Measurements from ENCODE around the gene EPB41L2. TPM values are rescaled to one million over a fixed set of nuclear protein-coding genes. Genes with fewer than 3 reads are reported as not detected.

Gene EPB41L2
- total RNA-seq, 1 donor, result 47.4 TPM

DNA sequence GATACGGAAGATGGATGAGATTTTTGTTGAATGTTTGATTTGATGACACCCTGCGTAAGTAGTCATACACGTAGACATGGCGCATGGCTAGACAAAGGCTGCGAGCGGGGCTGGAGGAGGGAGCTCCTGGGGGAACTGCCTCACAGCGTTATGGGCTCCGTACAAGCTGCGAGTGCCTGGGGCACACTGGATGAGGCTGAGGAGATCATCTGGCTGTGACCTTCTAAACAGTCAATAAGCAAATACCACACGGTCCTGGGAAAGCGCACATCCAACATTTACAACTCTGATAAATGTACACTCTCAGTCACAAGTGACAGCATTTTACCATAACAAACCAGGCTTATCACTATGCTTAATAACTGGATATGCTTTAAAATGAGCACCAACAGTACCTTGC, 198.7 kb downstream of the EPB41L2 start:
- Histone ChIP-seq H2AFZ (ENCODE audit: low read length) (no peak overlapping the region), H3K9me3 (ENCODE audit: low read depth, low read length) (no peaks in the 10 kb centered on the region), H3K27me3 (ENCODE audit: insufficient read depth, low read length) (no peaks in the 10 kb centered on the region), H4K20me1 (ENCODE audit: insufficient read depth, low read length) (no peaks in the 10 kb centered on the region), H3K4me2 (ENCODE audit: insufficient read depth, low read length) (no peak overlapping the region), H3K4me1 (ENCODE audit: insufficient read depth, low read length) (no peaks in the 10 kb centered on the region), H3K27ac (ENCODE audit: low read depth, low read length) (no peak overlapping the region), H3K79me2 (ENCODE audit: insufficient read depth, low read length) (no peaks in the 10 kb centered on the region), H3K36me3 (ENCODE audit: insufficient read depth, low read length) (peaks cover 12% of the 10 kb centered on the region), H3K4me3 (ENCODE audit: insufficient read depth, low read length) (no peak overlapping the region)
- no peak for DNase-seq (ENCODE audit: insufficient read length, low spot score, missing footprints)
- TF ChIP-seq, protein P1, sequence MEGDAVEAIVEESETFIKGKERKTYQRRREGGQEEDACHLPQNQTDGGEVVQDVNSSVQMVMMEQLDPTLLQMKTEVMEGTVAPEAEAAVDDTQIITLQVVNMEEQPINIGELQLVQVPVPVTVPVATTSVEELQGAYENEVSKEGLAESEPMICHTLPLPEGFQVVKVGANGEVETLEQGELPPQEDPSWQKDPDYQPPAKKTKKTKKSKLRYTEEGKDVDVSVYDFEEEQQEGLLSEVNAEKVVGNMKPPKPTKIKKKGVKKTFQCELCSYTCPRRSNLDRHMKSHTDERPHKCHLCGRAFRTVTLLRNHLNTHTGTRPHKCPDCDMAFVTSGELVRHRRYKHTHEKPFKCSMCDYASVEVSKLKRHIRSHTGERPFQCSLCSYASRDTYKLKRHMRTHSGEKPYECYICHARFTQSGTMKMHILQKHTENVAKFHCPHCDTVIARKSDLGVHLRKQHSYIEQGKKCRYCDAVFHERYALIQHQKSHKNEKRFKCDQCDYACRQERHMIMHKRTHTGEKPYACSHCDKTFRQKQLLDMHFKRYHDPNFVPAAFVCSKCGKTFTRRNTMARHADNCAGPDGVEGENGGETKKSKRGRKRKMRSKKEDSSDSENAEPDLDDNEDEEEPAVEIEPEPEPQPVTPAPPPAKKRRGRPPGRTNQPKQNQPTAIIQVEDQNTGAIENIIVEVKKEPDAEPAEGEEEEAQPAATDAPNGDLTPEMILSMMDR (IDR thresholded peaks at IDR 0.05; ENCODE audit: extremely low read depth, low read depth, low read length), result no peak

DNA sequence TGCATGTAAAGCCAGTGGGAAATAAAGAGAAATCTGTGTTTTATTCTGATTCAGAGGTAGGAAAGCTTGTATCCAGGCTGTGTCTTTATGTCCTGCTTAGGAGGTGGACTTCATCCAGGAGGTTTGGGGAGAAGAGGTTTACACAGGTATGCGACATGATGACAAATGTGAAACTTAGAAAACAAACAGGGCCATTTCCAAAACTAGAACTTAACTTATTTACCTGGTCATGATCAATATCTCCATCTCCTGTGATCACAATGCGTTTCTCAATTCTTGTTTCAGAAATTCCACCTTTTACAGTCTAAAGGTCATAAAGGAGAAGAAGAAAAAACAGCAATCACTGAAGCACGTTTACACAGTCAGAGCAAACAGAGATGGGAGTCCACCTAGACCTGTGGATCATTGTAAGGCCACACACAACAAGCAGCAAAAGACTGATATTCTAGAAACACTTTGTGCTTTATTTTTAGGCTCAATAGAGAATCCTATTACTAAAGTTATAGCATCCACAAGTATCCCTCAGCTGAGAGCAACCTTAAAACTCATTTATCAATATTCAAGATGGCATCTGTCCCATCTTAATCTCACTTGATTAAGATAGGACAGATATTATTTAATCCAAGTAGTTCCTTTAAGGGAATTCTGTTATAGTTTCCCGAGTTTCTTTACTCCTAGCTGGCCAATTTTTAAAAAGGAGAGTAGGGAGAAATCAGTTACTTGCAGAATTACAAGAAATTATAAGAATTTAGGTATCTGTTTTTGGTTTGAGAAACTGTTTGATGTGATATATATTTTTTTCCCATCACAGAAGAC, 199.4 kb downstream of the EPB41L2 start:
- H3K36me3 ChIP-seq (ENCODE audit: insufficient read depth, low read length), result peaks cover 12% of the 10 kb centered on the region

DNA sequence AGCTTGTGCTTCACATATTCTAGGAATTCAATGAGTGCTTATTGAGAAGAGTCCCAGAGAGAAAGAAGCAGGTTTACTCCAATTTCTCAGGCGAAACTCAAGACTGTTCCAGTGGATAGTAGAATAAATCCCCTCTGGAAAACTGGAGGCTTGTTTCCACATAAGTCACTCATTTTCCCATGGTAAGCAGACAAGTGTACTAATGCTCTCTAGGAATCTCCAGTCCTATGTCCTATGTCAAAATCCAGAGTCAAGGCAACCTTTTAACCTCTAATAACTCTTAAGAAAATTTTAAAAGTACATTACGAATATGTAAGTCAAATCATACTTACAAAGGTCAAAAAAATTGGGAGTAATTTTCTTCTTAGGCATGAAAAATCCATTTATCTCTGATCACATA, 200.7 kb downstream of the EPB41L2 start:
- Histone ChIP-seq H3K4me2 (ENCODE audit: insufficient read depth, low read length) (no peak overlapping the region), H3K27me3 (ENCODE audit: insufficient read depth, low read length) (no peaks in the 10 kb centered on the region), H3K27ac (ENCODE audit: low read depth, low read length) (no peak overlapping the region)

More for the DNA sequence above, 199.4 kb downstream of the EPB41L2 start:
- Histone ChIP-seq H3K9me3 (ENCODE audit: low read depth, low read length) (no peaks in the 10 kb centered on the region), H4K20me1 (ENCODE audit: insufficient read depth, low read length) (no peaks in the 10 kb centered on the region), H3K4me1 (ENCODE audit: insufficient read depth, low read length) (no peaks in the 10 kb centered on the region), H3K4me3 (ENCODE audit: insufficient read depth, low read length) (no peak overlapping the region), H3K27me3 (ENCODE audit: insufficient read depth, low read length) (no peaks in the 10 kb centered on the region), H3K79me2 (ENCODE audit: insufficient read depth, low read length) (no peaks in the 10 kb centered on the region), H3K27ac (ENCODE audit: low read depth, low read length) (no peak overlapping the region), H2AFZ (ENCODE audit: low read length) (no peak overlapping the region), H3K4me2 (ENCODE audit: insufficient read depth, low read length) (no peak overlapping the region)
- DNase-seq (ENCODE audit: insufficient read length, low spot score, missing footprints), result no peak
- TF ChIP-seq, protein P1 (IDR thresholded peaks at IDR 0.05; ENCODE audit: extremely low read depth, low read depth, low read length), result no peak

More for the DNA sequence above, 200.7 kb downstream of the EPB41L2 start:
- Histone ChIP-seq H3K4me1 (ENCODE audit: insufficient read depth, low read length) (no peaks in the 10 kb centered on the region), H3K36me3 (ENCODE audit: insufficient read depth, low read length) (peaks cover 12% of the 10 kb centered on the region), H3K4me3 (ENCODE audit: insufficient read depth, low read length) (no peak overlapping the region), H3K9me3 (ENCODE audit: low read depth, low read length) (no peaks in the 10 kb centered on the region), H2AFZ (ENCODE audit: low read length) (no peak overlapping the region), H3K79me2 (ENCODE audit: insufficient read depth, low read length) (no peaks in the 10 kb centered on the region), H4K20me1 (ENCODE audit: insufficient read depth, low read length) (no peaks in the 10 kb centered on the region)
- TF ChIP-seq, protein P1 (IDR thresholded peaks at IDR 0.05; ENCODE audit: extremely low read depth, low read depth, low read length), result no peak
- DNase-seq (ENCODE audit: insufficient read length, low spot score, missing footprints), result no peak

Measured in osteoblast (primary cell).